ENCODE measurements around the gene CRYGA. TPM values are rescaled to one million over a fixed set of nuclear protein-coding genes. Genes with fewer than 3 reads are reported as not detected.
"Not testable (repeated sequence)": the region's sequence is repeated elsewhere in the genome, so short reads cannot be mapped to it uniquely, and the experiment has no call there.

CRYGA gene
- polyA plus RNA-seq, 4 donors, result not detected

GRCh38 chr2:208172125-208172524 lies 8.7 kb upstream of the CRYGA start:
- no peak for DNase-seq (ENCODE audit: low read depth in 4 of 4, low spot score in 2 of 4)

GRCh38 chr2:208164951-208165755 lies 1.8 kb upstream of the CRYGA start:
- DNase-seq (ENCODE audit: low read depth in 4 of 4, low spot score in 2 of 4), result no peak

GRCh38 chr2:208156439-208156838 lies 7.0 kb downstream of the CRYGA start:
- no peak for DNase-seq (ENCODE audit: low read depth in 4 of 4, low spot score in 2 of 4)

GRCh38 chr2:208153156-208153555 lies 10.2 kb downstream of the CRYGA start:
- DNase-seq (ENCODE audit: low read depth in 4 of 4, low spot score in 2 of 4), result no peak

- DNase-seq (ENCODE audit: low read depth in 4 of 4, low spot score in 2 of 4), result no peak
These were observed 12.4 kb downstream of the CRYGA start for GRCh38 chr2:208150956-208151355.

- DNase-seq (ENCODE audit: low read depth in 4 of 4, low spot score in 2 of 4), result no peak
These were observed 13.3 kb downstream of the CRYGA start for GRCh38 chr2:208150094-208150493.

GRCh38 chr2:208148803-208149202 lies 14.6 kb downstream of the CRYGA start:
- DNase-seq (ENCODE audit: low read depth in 4 of 4, low spot score in 2 of 4), result no peak

GRCh38 chr2:208147759-208148158 lies 15.6 kb downstream of the CRYGA start:
- DNase-seq (ENCODE audit: low read depth in 4 of 4, low spot score in 2 of 4), result no peak

- DNase-seq (ENCODE audit: low read depth in 4 of 4, low spot score in 2 of 4), result no peak
These were observed 16.4 kb downstream of the CRYGA start for GRCh38 chr2:208147008-208147407.

- no peak for DNase-seq (ENCODE audit: low read depth in 4 of 4, low spot score in 2 of 4)
These were observed 17.4 kb downstream of the CRYGA start, which contains the start of gene CRYGB for GRCh38 chr2:208146006-208146405. Gene CRYGB, minus strand, starts transcription at chr2:208146158. Its CDS starts 38 bp downstream, at chr2:208146120.

GRCh38 chr2:208142925-208143799 lies 20.2 kb downstream of the CRYGA start:
- no peak for DNase-seq (ENCODE audit: low read depth in 4 of 4, low spot score in 2 of 4)

- DNase-seq (ENCODE audit: low read depth in 4 of 4, low spot score in 2 of 4), result no peak
These were observed 21.0 kb downstream of the CRYGA start for GRCh38 chr2:208142240-208142924.

GRCh38 chr2:208139447-208139846 lies 23.9 kb downstream of the CRYGA start:
- DNase-seq (ENCODE audit: low read depth in 4 of 4, low spot score in 2 of 4), result no peak

- DNase-seq (ENCODE audit: low read depth in 4 of 4, low spot score in 2 of 4), result not testable (repeated sequence)
These were observed 25.1 kb downstream of the CRYGA start for GRCh38 chr2:208138334-208138733.

- no peak for DNase-seq (ENCODE audit: low read depth in 4 of 4, low spot score in 2 of 4)
These were observed 26.7 kb downstream of the CRYGA start for GRCh38 chr2:208136716-208137094.

GRCh38 chr2:208135794-208136715 lies 27.3 kb downstream of the CRYGA start:
- DNase-seq (ENCODE audit: low read depth in 4 of 4, low spot score in 2 of 4), result no peak

GRCh38 chr2:208134928-208135586 lies 28.3 kb downstream of the CRYGA start:
- DNase-seq (ENCODE audit: low read depth in 4 of 4, low spot score in 2 of 4), result no peak

- DNase-seq (ENCODE audit: low read depth in 4 of 4, low spot score in 2 of 4), result no peak
These were observed 32.7 kb downstream of the CRYGA start for GRCh38 chr2:208130712-208131110.
